Kidney (tissue), 14 donors: ENCODE measurements around the gene FARS2. TPM values are rescaled to one million over a fixed set of nuclear protein-coding genes. Genes with fewer than 3 reads are reported as not detected.
A peak's percentile ranks its signal among the peaks of the same experiment; 100 is the strongest.

Experiments
- DNase-seq, 5 donors: peaks; one replicate each; pipeline ENCODE4 v3.0.0-alpha.2; 2013 to 2020
- FAIRE-seq: peaks from 2 replicates; lab custom pipeline; 2012; peaks lifted over from hg19 to GRCh38; lab: Jason Lieb, UNC
- H3K27ac ChIP-seq, 2 donors: one replicate each; pipeline ENCODE4 v1.7.0; 2013; ENCODE audit warnings: low read depth in 2 of 2, low read length in 2 of 2, inconsistent platforms in 1 of 2
- H3K27me3 ChIP-seq: one replicate; pipeline ENCODE4 v1.7.1; 2013; ENCODE audit warnings: low read length, inconsistent platforms; ENCODE audit not compliant: control insufficient read depth, insufficient read depth
- H3K36me3 ChIP-seq, 3 donors: one replicate each; pipeline versions ENCODE4 v1.7.0 to v1.7.1; 2013; ENCODE audit warnings: low read length in 3 of 3, control low read depth in 1 of 3, inconsistent platforms in 1 of 3; ENCODE audit not compliant: insufficient read depth in 3 of 3, control insufficient read depth in 2 of 3
- H3K4me1 ChIP-seq, 3 donors: one replicate each; pipeline versions ENCODE4 v1.7.0 to v1.7.1; 2013; ENCODE audit warnings: low read length in 3 of 3, inconsistent platforms in 1 of 3, low read depth in 1 of 3; ENCODE audit not compliant: control insufficient read depth in 2 of 3, insufficient read depth in 2 of 3
- H3K4me3 ChIP-seq, 3 donors: one replicate each; pipeline versions ENCODE4 v1.7.0 to v1.8.1; 2013; ENCODE audit warnings: low read length in 3 of 3, control low read depth in 1 of 3, inconsistent platforms in 1 of 3
- H3K9ac ChIP-seq, 3 donors: one replicate each; pipeline versions ENCODE4 v1.7.0 to v1.7.1; 2013; ENCODE audit warnings: low read length in 3 of 3, control low read depth in 1 of 3, inconsistent platforms in 1 of 3
- H3K9me3 ChIP-seq, 3 donors: one replicate each; pipeline versions ENCODE4 v1.7.0 to v1.7.1; 2013; ENCODE audit warnings: low read length in 3 of 3, control low read depth in 1 of 3, inconsistent platforms in 1 of 3; ENCODE audit not compliant: control insufficient read depth in 2 of 3, insufficient read depth in 1 of 3
- intact Hi-C: fragments of 100-400 bp; cut with DNase I; formaldehyde crosslinking; loops from one replicate; pipeline ENCODE4 v1.11.1; 2022
- polyA plus RNA-seq: library from polyadenylated mRNA; stranded (reverse); fragments of 350-450 nt; fragmentation: Illumina TruSeq; extraction: RNeasy Lipid Tissue Mini Kit (QIAGEN cat#74804); gene quantifications from one replicate; pipeline ENCODE4 v1.2.3, GENCODE V29; 2014; ENCODE audit warnings: low read depth, low replicate concordance; ENCODE audit not compliant: insufficient read depth
- total RNA-seq: library from RNA; stranded (reverse); fragmentation: NEBNext Ultra II Directional; extraction: Animal tissue kit (Norgen Biotek cat#: 25700); gene quantifications from one replicate; pipeline ENCODE4 v1.2.1, GENCODE V29; 2021
- TF ChIP-seq, protein P1 (sequence below): IDR thresholded peaks from 3 replicates; pipeline ENCODE4 v1.5.1; 2012; ENCODE audit warnings: mild to moderate bottlenecking, moderate library complexity, borderline replicate concordance; ENCODE audit not compliant: insufficient read depth; ENCODE audit errors: extremely low read depth
- donor health status: control.
- donor health status: control.
- donor health status: control.
- donor health status: control.
- donor health status: control.
- donor health status: DM: yes; HTN: yes; CAD: no.
- donor health status: Normal renal cell carcinoma (clear cell type).

Gene FARS2
- total and polyA plus RNA-seq, 2 donors from 2014 or later, result 22.1 to 24.8 TPM

DNA sequence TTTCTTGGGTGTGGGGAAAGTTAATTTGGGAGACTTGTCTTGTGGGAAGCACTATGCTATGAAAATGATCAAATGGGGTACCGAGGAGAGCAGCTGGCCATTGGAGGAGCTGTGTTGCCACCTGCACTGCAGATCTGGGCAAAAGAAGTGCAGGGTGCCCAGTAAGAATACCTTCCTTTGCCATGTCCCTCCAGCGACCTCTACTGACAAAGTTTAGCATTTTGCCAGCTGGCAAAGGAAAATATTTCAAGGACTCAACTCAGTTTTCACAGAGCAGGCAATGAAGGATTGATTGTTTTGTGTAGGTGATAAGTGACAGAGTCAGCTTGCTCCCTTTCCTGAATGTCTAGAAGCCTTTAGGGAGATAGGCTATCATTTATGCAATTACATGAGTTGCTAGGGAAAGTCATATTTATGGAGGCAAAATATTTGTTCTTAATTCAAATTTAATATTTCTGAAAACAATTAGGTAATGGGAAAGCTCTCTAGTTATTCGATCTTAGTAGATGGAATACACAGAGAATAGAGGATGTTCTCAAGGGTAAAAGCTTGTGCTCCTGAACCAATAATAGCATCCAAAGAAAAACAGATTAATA lies 118.4 kb downstream of the FARS2 start:
- DNase-seq (no peak), FAIRE-seq (no peak)
- Histone ChIP-seq H3K36me3 (no peaks in the 10 kb centered on the region), H3K9me3 (no peaks in the 10 kb centered on the region), H3K27ac (no peak overlapping the region), H3K4me1 (no peaks in the 10 kb centered on the region), H3K27me3 (no peaks in the 10 kb centered on the region), H3K9ac (no peak overlapping the region), H3K4me3 (no peak overlapping the region)
- TF ChIP-seq, protein P1, sequence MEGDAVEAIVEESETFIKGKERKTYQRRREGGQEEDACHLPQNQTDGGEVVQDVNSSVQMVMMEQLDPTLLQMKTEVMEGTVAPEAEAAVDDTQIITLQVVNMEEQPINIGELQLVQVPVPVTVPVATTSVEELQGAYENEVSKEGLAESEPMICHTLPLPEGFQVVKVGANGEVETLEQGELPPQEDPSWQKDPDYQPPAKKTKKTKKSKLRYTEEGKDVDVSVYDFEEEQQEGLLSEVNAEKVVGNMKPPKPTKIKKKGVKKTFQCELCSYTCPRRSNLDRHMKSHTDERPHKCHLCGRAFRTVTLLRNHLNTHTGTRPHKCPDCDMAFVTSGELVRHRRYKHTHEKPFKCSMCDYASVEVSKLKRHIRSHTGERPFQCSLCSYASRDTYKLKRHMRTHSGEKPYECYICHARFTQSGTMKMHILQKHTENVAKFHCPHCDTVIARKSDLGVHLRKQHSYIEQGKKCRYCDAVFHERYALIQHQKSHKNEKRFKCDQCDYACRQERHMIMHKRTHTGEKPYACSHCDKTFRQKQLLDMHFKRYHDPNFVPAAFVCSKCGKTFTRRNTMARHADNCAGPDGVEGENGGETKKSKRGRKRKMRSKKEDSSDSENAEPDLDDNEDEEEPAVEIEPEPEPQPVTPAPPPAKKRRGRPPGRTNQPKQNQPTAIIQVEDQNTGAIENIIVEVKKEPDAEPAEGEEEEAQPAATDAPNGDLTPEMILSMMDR, result peak; percentile 35
- intact Hi-C loops, result no loop called here

DNA sequence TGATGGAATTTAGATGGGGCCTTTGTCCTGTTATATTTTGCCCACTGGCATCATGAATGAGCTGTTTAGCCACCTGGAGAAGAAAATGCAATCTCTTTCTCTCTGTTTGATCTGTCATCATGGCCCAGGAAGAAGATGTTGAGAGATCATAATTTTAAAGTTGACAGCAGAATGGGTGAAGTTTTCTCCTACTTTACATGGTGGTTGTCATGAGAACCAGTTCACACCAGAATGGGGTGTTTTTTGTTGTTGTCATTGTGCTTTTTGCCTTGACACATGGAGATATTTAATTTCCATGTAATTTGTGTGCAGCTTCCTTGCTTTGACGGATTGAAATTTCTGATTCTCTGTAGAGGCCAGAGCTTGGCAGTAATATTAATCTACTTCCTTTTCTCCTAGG lies 122.5 kb downstream of the FARS2 start:
- no peak overlapping the region for H3K27ac ChIP-seq
- H3K36me3 ChIP-seq, result no peaks in the 10 kb centered on the region
- FAIRE-seq (no peak), DNase-seq (no peak)
- TF ChIP-seq, protein P1, result no peak
- intact Hi-C loops, result no loop called here
- no peak overlapping the region for H3K4me3 ChIP-seq
- H3K9ac ChIP-seq, result no peak overlapping the region
- no peaks in the 10 kb centered on the region for H3K4me1 ChIP-seq
- H3K27me3 ChIP-seq, result no peaks in the 10 kb centered on the region
- H3K9me3 ChIP-seq, result no peaks in the 10 kb centered on the region

DNA sequence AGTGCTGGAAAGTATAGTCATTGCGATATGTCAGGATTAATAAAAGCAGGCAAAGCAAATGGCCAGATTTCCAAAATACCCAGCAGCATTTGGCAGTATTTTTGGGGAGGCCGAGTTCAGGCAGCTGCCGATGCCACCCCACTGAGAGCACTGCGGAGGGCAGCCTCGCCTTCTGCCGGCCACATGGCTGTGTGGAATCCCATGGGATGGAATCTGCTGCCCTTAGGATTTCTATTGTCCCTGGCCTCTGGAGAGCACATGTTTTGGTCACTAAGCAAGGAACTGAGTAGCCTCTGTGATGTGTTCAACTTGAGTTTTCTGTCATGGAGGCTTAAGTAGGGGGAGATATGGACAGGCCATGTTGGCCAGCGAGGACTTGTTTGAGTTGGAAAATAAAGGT lies 123.0 kb downstream of the FARS2 start:
- DNase-seq, result no peak
- Histone ChIP-seq H3K4me3 (no peak overlapping the region), H3K27ac (no peak overlapping the region), H3K4me1 (no peaks in the 10 kb centered on the region), H3K36me3 (no peaks in the 10 kb centered on the region), H3K9me3 (no peaks in the 10 kb centered on the region), H3K27me3 (no peaks in the 10 kb centered on the region), H3K9ac (no peak overlapping the region)
- no peak for FAIRE-seq
- intact Hi-C loops, result no loop called here
- TF ChIP-seq, protein P1, result no peak

DNA sequence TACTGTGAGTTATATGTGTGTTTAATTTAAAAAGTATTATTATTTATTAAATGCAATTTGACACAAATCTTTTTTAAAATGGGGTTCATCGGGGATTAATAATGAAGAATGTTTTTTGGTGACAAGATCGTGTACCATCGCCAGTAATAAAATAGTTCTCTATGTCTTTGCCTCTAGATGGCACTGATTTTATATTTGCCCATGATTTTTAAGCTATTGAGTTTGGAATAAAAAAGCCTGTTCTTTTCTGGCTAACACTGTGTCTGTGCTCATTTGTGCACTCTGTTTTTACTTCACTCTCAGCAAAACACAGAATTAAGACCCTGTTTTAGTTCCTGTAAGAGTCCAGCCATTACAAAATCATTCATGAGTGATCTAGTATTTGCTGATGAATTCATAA lies 127.0 kb downstream of the FARS2 start:
- Histone ChIP-seq H3K36me3 (no peaks in the 10 kb centered on the region), H3K9me3 (no peaks in the 10 kb centered on the region), H3K4me1 (no peaks in the 10 kb centered on the region), H3K4me3 (no peak overlapping the region), H3K27ac (no peak overlapping the region), H3K9ac (no peak overlapping the region), H3K27me3 (no peaks in the 10 kb centered on the region)
- FAIRE-seq (no peak), DNase-seq (no peak)
- TF ChIP-seq, protein P1, result no peak
- intact Hi-C loops, result no loop called here
